OCI-LY7 (cell line): ENCODE results near the gene BLTP2. TPM values are rescaled to one million over a fixed set of nuclear protein-coding genes. Genes with fewer than 3 reads are reported as not detected.
"Not testable (repeated sequence)": the region's sequence is repeated elsewhere in the genome, so short reads cannot be mapped to it uniquely, and the experiment has no call there.

Experiments used
- BruUV-seq: library from RNA; stranded (reverse); fragments of 400-500 nt; replicated peaks from 2 replicates; lab custom pipeline; 2021; lab: Mats Ljungman, UMichigan
- CTCF ChIA-PET: fragments of 300-600 bp; sonication (Branson Sonifier 250); formaldehyde crosslinking; loops from one replicate; lab custom pipeline; 2022; ENCODE audit warnings: antibody characterized with exemption; ENCODE audit not compliant: unreplicated experiment; lab: Charles Lee
- POLR2A ChIA-PET: fragments of 300-600 bp; sonication (Branson Sonifier 250); formaldehyde crosslinking; loops from one replicate; lab custom pipeline; 2022; ENCODE audit warnings: antibody characterized with exemption; lab: Charles Lee
- DNase-seq: peaks from one replicate; pipeline ENCODE4 v3.0.0-alpha.2; 2015; ENCODE audit warnings: low spot score
- H2AFZ ChIP-seq: fragments of 200-600 bp; sonication (generic), shearing (Covaris generic); 2 replicates; pipeline ENCODE4 v1.6.1; 2014; ENCODE audit warnings: mild to moderate bottlenecking, antibody characterized with exemption, low read length, moderate library complexity
- H3K27ac ChIP-seq: fragments of 200-600 bp; sonication (generic); 2 replicates; pipeline ENCODE4 v1.5.1; 2014; ENCODE audit warnings: mixed run types, low read depth, mild to moderate bottlenecking, moderate library complexity, low read length, inconsistent platforms; ENCODE audit not compliant: poor library complexity, severe bottlenecking
- H3K36me3 ChIP-seq: fragments of 200-600 bp; sonication (generic); 2 replicates; pipeline ENCODE4 v1.6.1; 2014; ENCODE audit warnings: mild to moderate bottlenecking, antibody characterized with exemption, low read length, moderate library complexity, mixed read lengths; ENCODE audit not compliant: insufficient read depth
- H3K4me1 ChIP-seq: fragments of 200-600 bp; sonication (generic); 2 replicates; pipeline ENCODE4 v1.5.1; 2014; ENCODE audit warnings: mild to moderate bottlenecking, low read length; ENCODE audit not compliant: insufficient read depth, poor library complexity, severe bottlenecking
- H3K4me2 ChIP-seq: fragments of 200-600 bp; sonication (generic); 2 replicates; pipeline ENCODE4 v1.6.1; 2014; ENCODE audit warnings: mild to moderate bottlenecking, low read length
- H3K4me3 ChIP-seq: fragments of 200-600 bp; sonication (generic); 2 replicates; pipeline ENCODE4 v1.5.1; 2014; ENCODE audit warnings: mild to moderate bottlenecking, low read depth, low read length; ENCODE audit not compliant: poor library complexity, severe bottlenecking
- H3K79me2 ChIP-seq: fragments of 200-600 bp; sonication (generic); 2 replicates; pipeline ENCODE4 v1.6.1; 2016; ENCODE audit warnings: low read depth, mild to moderate bottlenecking, low read length, moderate library complexity, mixed read lengths; ENCODE audit not compliant: insufficient read depth
- H3K9me2 ChIP-seq: fragments of 200-600 bp; sonication (generic); 2 replicates; pipeline ENCODE4 v1.6.1; 2016; ENCODE audit warnings: mild to moderate bottlenecking, low read length, mixed read lengths; ENCODE audit not compliant: insufficient read depth
- H3K9me3 ChIP-seq: fragments of 200-600 bp; sonication (generic); 2 replicates; pipeline ENCODE4 v1.6.1; 2014; ENCODE audit warnings: mild to moderate bottlenecking, mixed run types, low read length, mixed read lengths
- H4K20me1 ChIP-seq: fragments of 200-600 bp; sonication (generic); 2 replicates; pipeline ENCODE4 v1.6.1; 2014; ENCODE audit warnings: mild to moderate bottlenecking, antibody characterized with exemption, low read length, moderate library complexity, mixed read lengths; ENCODE audit not compliant: insufficient read depth
- EZH2phosphoT487 ChIP-seq: fragments of 200-600 bp; sonication (generic); IDR thresholded peaks from 2 replicates; pipeline ENCODE4 v1.6.1; 2018; ENCODE audit warnings: low read depth, borderline replicate concordance, mild to moderate bottlenecking, mixed run types, antibody characterized with exemption, low read length, moderate library complexity, mixed read lengths
- intact Hi-C: fragments of 100-400 bp; cut with micrococcal nuclease; formaldehyde crosslinking; loops from one replicate; pipeline ENCODE4 v1.10.0; 2022; ENCODE audit not compliant: unreplicated experiment
- total RNA-seq, 2 experiments: library from RNA; depleted of rRNA in 1 of 2; stranded (reverse); fragments of >200 nt in 1 of 2; shearing (Covaris generic) in 1 of 2; gene quantifications; 2 replicates each; pipeline ENCODE4 v1.2.3, GENCODE V29; 2014 to 2022
- TF ChIP-seq, protein P1 (sequence below): fragments of 200-600 bp; sonication (generic); conservative IDR thresholded peaks from 2 replicates; pipeline ENCODE4 v1.5.1; 2014; ENCODE audit warnings: mild to moderate bottlenecking, antibody characterized with exemption, low read length, moderate library complexity, mixed read lengths

BLTP2 gene
- total RNA-seq, 2 experiments from 2014 or later = 147 to 185 TPM

DNA sequence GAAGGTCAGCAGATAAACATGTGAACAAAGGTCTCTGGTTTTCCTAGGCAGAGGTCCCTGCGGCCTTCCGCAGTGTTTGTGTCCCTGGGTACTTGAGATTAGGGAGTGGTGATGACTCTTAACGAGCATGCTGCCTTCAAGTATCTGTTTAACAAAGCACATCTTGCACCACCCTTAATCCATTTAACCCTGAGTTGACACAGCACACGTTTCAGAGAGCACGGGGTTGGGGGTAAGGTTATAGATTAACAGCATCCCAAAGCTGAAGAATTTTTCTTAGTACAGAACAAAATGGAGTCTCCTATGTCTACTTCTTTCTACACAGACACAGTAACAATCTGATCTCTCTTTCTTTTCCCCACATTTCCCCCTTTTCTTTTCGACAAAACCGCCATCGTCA lies 13.4 kb upstream of the BLTP2 start:
- Histone ChIP-seq H3K36me3 (peaks cover 58% of the 10 kb centered on the region), H3K4me1 (peaks cover 16% of the 10 kb centered on the region), H3K79me2 (peaks cover 30% of the 10 kb centered on the region)
- intact Hi-C loops, H3K9me2 ChIP-seq, H3K4me3 ChIP-seq, H3K27ac ChIP-seq, H4K20me1 ChIP-seq, H3K4me2 ChIP-seq, H2AFZ ChIP-seq, H3K9me3 ChIP-seq, DNase-seq, CTCF ChIA-PET, BruUV-seq: not testable (repeated sequence)
- POLR2A ChIA-PET = interaction anchor here (0.8 to 0.9 kb wide), 2 partner anchors 10 to 13 kb away, joined by 3 to 4 read pairs; partner anchors contain the start of gene BLTP2

DNA sequence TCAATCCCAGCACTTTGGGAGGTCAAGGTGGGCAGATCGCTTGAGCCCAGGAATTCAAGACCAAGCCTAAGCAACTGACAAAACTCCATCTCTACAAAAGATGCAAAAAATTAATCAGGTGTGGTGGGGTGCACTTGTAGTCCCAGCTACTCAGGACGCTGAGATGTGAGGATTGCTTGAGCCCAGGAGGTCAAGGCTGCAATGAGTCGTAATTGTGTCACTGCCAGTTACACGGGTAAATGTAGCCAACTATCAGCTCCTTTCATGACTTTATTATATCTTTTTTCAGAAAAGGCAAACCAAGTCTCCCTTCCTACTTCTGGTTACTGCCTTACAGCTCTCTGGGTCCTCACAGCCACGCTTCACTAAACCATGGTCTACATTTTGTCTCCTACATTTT lies 12.8 kb upstream of the BLTP2 start:
- peaks cover 6% of the 10 kb centered on the region; the same call in 1 of the 2 replicates for H3K9me3 ChIP-seq
- H4K20me1 ChIP-seq = no peaks in the 10 kb centered on the region; the same call in 1 of the 2 replicates
- H3K4me2 ChIP-seq = no peak overlapping the region
- DNase-seq = no peak
- no peak overlapping the region for H2AFZ ChIP-seq
- intact Hi-C loops = no loop called here
- no peak for TF ChIP-seq EZH2phosphoT487
- TF ChIP-seq, protein P1, sequence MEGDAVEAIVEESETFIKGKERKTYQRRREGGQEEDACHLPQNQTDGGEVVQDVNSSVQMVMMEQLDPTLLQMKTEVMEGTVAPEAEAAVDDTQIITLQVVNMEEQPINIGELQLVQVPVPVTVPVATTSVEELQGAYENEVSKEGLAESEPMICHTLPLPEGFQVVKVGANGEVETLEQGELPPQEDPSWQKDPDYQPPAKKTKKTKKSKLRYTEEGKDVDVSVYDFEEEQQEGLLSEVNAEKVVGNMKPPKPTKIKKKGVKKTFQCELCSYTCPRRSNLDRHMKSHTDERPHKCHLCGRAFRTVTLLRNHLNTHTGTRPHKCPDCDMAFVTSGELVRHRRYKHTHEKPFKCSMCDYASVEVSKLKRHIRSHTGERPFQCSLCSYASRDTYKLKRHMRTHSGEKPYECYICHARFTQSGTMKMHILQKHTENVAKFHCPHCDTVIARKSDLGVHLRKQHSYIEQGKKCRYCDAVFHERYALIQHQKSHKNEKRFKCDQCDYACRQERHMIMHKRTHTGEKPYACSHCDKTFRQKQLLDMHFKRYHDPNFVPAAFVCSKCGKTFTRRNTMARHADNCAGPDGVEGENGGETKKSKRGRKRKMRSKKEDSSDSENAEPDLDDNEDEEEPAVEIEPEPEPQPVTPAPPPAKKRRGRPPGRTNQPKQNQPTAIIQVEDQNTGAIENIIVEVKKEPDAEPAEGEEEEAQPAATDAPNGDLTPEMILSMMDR = no peak
- ChIA-PET CTCF (no interaction called here), POLR2A (interaction anchor here (0.8 to 0.9 kb wide), 2 partner anchors 10 to 13 kb away, joined by 3 to 4 read pairs; partner anchors contain the start of gene BLTP2)
- peaks cover 24% of the 10 kb centered on the region for H3K79me2 ChIP-seq
- H3K36me3 ChIP-seq = peaks cover 58% of the 10 kb centered on the region
- H3K27ac ChIP-seq = no peak overlapping the region
- H3K4me3 ChIP-seq = no peak overlapping the region
- no peaks in the 10 kb centered on the region for H3K9me2 ChIP-seq
- H3K4me1 ChIP-seq = peaks cover 10% of the 10 kb centered on the region
- BruUV-seq = no TSS peak

DNA sequence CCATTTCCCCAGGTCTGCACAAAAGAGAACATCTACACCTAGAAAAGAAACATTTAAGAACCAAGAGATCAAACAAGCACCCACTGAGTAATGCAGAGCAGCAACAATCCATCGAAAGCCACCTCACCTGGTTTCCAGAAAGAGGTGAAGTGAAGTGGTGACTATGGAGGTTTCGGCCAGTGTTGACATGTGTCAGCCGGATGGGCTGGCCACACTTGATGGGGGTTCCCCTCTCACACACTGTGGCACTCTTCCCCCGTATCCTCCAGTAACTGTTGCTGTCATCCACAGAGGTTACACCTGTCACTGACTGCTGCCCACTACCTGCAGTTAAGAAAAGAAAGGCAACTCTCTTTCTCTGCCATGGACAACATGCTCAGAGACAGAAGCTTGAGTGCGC lies 10.2 kb upstream of the BLTP2 start:
- no peak for TF ChIP-seq EZH2phosphoT487
- TF ChIP-seq, protein P1 = no peak
- H3K79me2 ChIP-seq = peaks cover 2% of the 10 kb centered on the region; the same call in 1 of the 2 replicates
- no TSS peak for BruUV-seq
- no peaks in the 10 kb centered on the region for H3K4me1 ChIP-seq
- no peak overlapping the region for H2AFZ ChIP-seq
- no peak overlapping the region for H3K27ac ChIP-seq
- intact Hi-C loops = no loop called here
- POLR2A ChIA-PET = interaction anchor here (0.6 kb wide), 1 partner anchor 36 kb away, joined by 3 read pairs; no protein-coding TSS in a partner anchor
- CTCF ChIA-PET = no interaction called here
- H4K20me1 ChIP-seq = no peaks in the 10 kb centered on the region
- no peaks in the 10 kb centered on the region for H3K9me2 ChIP-seq
- H3K4me2 ChIP-seq = no peak overlapping the region
- H3K4me3 ChIP-seq = no peak overlapping the region
- 0 out of 2 replicates have a peak, but pooled peaks cover 6% of the 10 kb centered on the region for H3K9me3 ChIP-seq
- no peak for DNase-seq
- peaks cover 70% of the 10 kb centered on the region for H3K36me3 ChIP-seq
